H9 (cell line): ENCODE data around the gene KCNK10. TPM values are rescaled to one million over a fixed set of nuclear protein-coding genes. Genes with fewer than 3 reads are reported as not detected.

Source experiments
- DNase-seq: peaks from one replicate; pipeline ENCODE4 v3.0.0-alpha.2; 2017
- H2AFZ ChIP-seq: one replicate; pipeline ENCODE4 v1.6.1; 2013; ENCODE audit warnings: mild to moderate bottlenecking, low read length, control low read depth, moderate library complexity
- H2AK5ac ChIP-seq: 2 replicates; pipeline ENCODE4 v1.6.1; 2013; ENCODE audit warnings: low read length, control low read depth, mixed read lengths; ENCODE audit not compliant: insufficient read length
- H2BK120ac ChIP-seq: one replicate; pipeline ENCODE4 v1.6.1; 2013; ENCODE audit warnings: low read depth, mild to moderate bottlenecking, low read length, control low read depth, inconsistent platforms; ENCODE audit not compliant: poor library complexity, severe bottlenecking
- H2BK12ac ChIP-seq: 2 replicates; pipeline ENCODE4 v1.6.1; 2013; ENCODE audit warnings: low read length, control low read depth, mixed read lengths, low read depth; ENCODE audit not compliant: insufficient read length
- H2BK15ac ChIP-seq: 2 replicates; pipeline ENCODE4 v1.6.1; 2013; ENCODE audit warnings: low read depth, low read length, control low read depth
- H2BK20ac ChIP-seq: one replicate; pipeline ENCODE4 v1.6.1; 2013; ENCODE audit warnings: low read depth, mild to moderate bottlenecking, low read length, control low read depth, inconsistent platforms; ENCODE audit not compliant: poor library complexity, severe bottlenecking
- H2BK5ac ChIP-seq: 2 replicates; pipeline ENCODE4 v1.6.1; 2013; ENCODE audit warnings: low read length, control low read depth, mixed read lengths; ENCODE audit not compliant: insufficient read length
- H3K14ac ChIP-seq: 2 replicates; pipeline ENCODE4 v1.6.1; 2013; ENCODE audit warnings: low read length, control low read depth; ENCODE audit not compliant: insufficient read depth
- H3K18ac ChIP-seq: 2 replicates; pipeline ENCODE4 v1.6.1; 2013; ENCODE audit warnings: low read depth, mild to moderate bottlenecking, mixed read lengths, low read length, control low read depth; ENCODE audit not compliant: insufficient read length
- H3K23ac ChIP-seq: 2 replicates; pipeline ENCODE4 v1.6.1; 2013; ENCODE audit warnings: low read length, control low read depth, mixed read lengths, low read depth; ENCODE audit not compliant: insufficient read length
- H3K23me2 ChIP-seq: 2 replicates; pipeline ENCODE4 v1.6.1; 2013; ENCODE audit warnings: low read depth, mild to moderate bottlenecking, mixed read lengths, low read length, control low read depth; ENCODE audit not compliant: insufficient read length, poor library complexity, severe bottlenecking
- H3K27ac ChIP-seq: 2 replicates; pipeline ENCODE4 v1.5.1; 2013; ENCODE audit warnings: low read length, control low read depth, mixed read lengths, low read depth; ENCODE audit not compliant: insufficient read length
- H3K27me3 ChIP-seq: 2 replicates; pipeline ENCODE4 v1.6.1; 2013; ENCODE audit warnings: low read length, control low read depth, inconsistent platforms; ENCODE audit not compliant: insufficient read depth
- H3K4ac ChIP-seq: 2 replicates; pipeline ENCODE4 v1.6.1; 2013; ENCODE audit warnings: low read depth, mild to moderate bottlenecking, control low read depth, inconsistent platforms, low read length, moderate library complexity
- H3K4me1 ChIP-seq: 2 replicates; pipeline ENCODE4 v1.6.1; 2013; ENCODE audit warnings: low read length, control low read depth, inconsistent platforms; ENCODE audit not compliant: insufficient read depth
- H3K4me2 ChIP-seq: 2 replicates; pipeline ENCODE4 v1.6.1; 2013; ENCODE audit warnings: low read length, control low read depth, mixed read lengths; ENCODE audit not compliant: insufficient read length, insufficient read depth
- H3K56ac ChIP-seq: 2 replicates; pipeline ENCODE4 v1.6.1; 2013; ENCODE audit warnings: low read depth, mild to moderate bottlenecking, mixed read lengths, low read length, control low read depth; ENCODE audit not compliant: insufficient read length
- H3K79me1 ChIP-seq: 2 replicates; pipeline ENCODE4 v1.6.1; 2013; ENCODE audit warnings: low read depth, mild to moderate bottlenecking, moderate library complexity, low read length, control low read depth, inconsistent platforms; ENCODE audit not compliant: insufficient read depth, poor library complexity, severe bottlenecking
- H3K79me2 ChIP-seq: 2 replicates; pipeline ENCODE4 v1.6.1; 2013; ENCODE audit warnings: low read length, control low read depth, inconsistent platforms; ENCODE audit not compliant: insufficient read depth
- H3K9ac ChIP-seq: 2 replicates; pipeline ENCODE4 v1.6.1; 2013; ENCODE audit warnings: low read length, control low read depth, mixed read lengths; ENCODE audit not compliant: insufficient read length; ENCODE audit errors: extremely low read depth
- H3K9me3 ChIP-seq: one replicate; pipeline ENCODE4 v1.6.1; 2013; ENCODE audit warnings: low read depth, low read length, inconsistent platforms; ENCODE audit not compliant: control insufficient read depth
- H3T11ph ChIP-seq: one replicate; pipeline ENCODE4 v1.6.1; 2013; ENCODE audit warnings: mild to moderate bottlenecking, low read length, control low read depth, inconsistent platforms
- H4K20me1 ChIP-seq: one replicate; pipeline ENCODE4 v1.6.1; 2013; ENCODE audit not compliant: control insufficient read depth, insufficient read length, insufficient read depth
- H4K5ac ChIP-seq: 2 replicates; pipeline ENCODE4 v1.6.1; 2013; ENCODE audit warnings: low read depth, mild to moderate bottlenecking, mixed read lengths, low read length, control low read depth; ENCODE audit not compliant: insufficient read length
- H4K8ac ChIP-seq: replicated peaks from 2 replicates; pipeline ENCODE4 v1.6.1; 2013; ENCODE audit warnings: low read length, control low read depth, mixed read lengths, low read depth; ENCODE audit not compliant: insufficient read length
- H4K91ac ChIP-seq: 2 replicates; pipeline ENCODE4 v1.6.1; 2013; ENCODE audit warnings: low read depth, mild to moderate bottlenecking, moderate library complexity, mixed read lengths, low read length, control low read depth; ENCODE audit not compliant: insufficient read length
- H3K27ac Mint-ChIP-seq, 3 experiments: 2 replicates in 2 of 3; 3 replicates in 1 of 3; pipeline ENCODE4 v1.8.0; 2020 to 2021; ENCODE audit warnings: mixed read lengths in 3 of 3, mild to moderate bottlenecking in 1 of 3, moderate library complexity in 1 of 3
- H3K27me3 Mint-ChIP-seq: 2 replicates; pipeline ENCODE4 v1.8.0; 2021; ENCODE audit warnings: low read depth, mild to moderate bottlenecking, moderate library complexity, mixed read lengths
- H3K36me3 Mint-ChIP-seq, 3 experiments: 2 replicates in 2 of 3; 3 replicates in 1 of 3; pipeline ENCODE4 v1.8.0; 2020 to 2021; ENCODE audit warnings: low read depth in 3 of 3, mixed read lengths in 3 of 3; ENCODE audit not compliant: insufficient read depth in 1 of 3
- H3K4me1 Mint-ChIP-seq, 2 experiments: 2 replicates each; pipeline ENCODE4 v1.8.0; 2020; ENCODE audit warnings: mixed read lengths in 2 of 2
- H3K4me3 Mint-ChIP-seq, 2 experiments: 2 replicates in 1 of 2; 3 replicates in 1 of 2; pipeline ENCODE4 v1.8.0; 2020 to 2021; ENCODE audit warnings: mild to moderate bottlenecking in 2 of 2, mixed read lengths in 2 of 2, moderate library complexity in 1 of 2
- H3K9me3 Mint-ChIP-seq, 2 experiments: 2 replicates in 1 of 2; 3 replicates in 1 of 2; pipeline ENCODE4 v1.8.0; 2020; ENCODE audit warnings: mild to moderate bottlenecking in 2 of 2, mixed read lengths in 2 of 2, moderate library complexity in 1 of 2
- CTCF ChIP-seq: fragments of 200-600 bp; sonication (generic); conservative IDR thresholded peaks from 3 replicates; pipeline ENCODE4 v1.8.0; 2021; ENCODE audit warnings: antibody characterized with exemption, mild to moderate bottlenecking
- whole genome bisulfite sequencing: extraction: QIAGEN DNeasy Blood & Tissue Kit; methylation state at CpG from one replicate; pipeline ENCODE4 v1.1.7; 2013; ENCODE audit warnings: missing lambda C conversion rate, low lambda C conversion rate, mixed read lengths; ENCODE audit not compliant: insufficient read length; ENCODE audit errors: extremely low coverage; 5-methylcytosine and 5-hydroxymethylcytosine counted together
- total RNA-seq: library from RNA; stranded (reverse); gene quantifications from 2 replicates; pipeline ENCODE4 v1.2.1, GENCODE V29; 2021

KCNK10 gene
- total RNA-seq, 1 experiment from 2014 or later, result 0.33 TPM

GRCh38 chr14:88346048-88346639 is 23.1 kb upstream of the KCNK10 start:
- H3K27ac Mint-ChIP-seq, result no peak overlapping the region
- H2AFZ ChIP-seq, result no peak overlapping the region
- no CpG with 5 or more reads among the region's 5 CpGs for WGBS
- H3K9me3 ChIP-seq, result no peaks in the 10 kb centered on the region
- H3K23ac ChIP-seq, result no peak overlapping the region
- H3K14ac ChIP-seq, result no peak overlapping the region
- H2BK12ac ChIP-seq, result no peak overlapping the region
- no peak overlapping the region for H2BK120ac ChIP-seq
- H3K18ac ChIP-seq, result no peak overlapping the region
- H3K79me2 ChIP-seq, result no peaks in the 10 kb centered on the region
- H3K4me1 ChIP-seq, result no peaks in the 10 kb centered on the region
- H3K4ac ChIP-seq, result no peak overlapping the region
- no peak overlapping the region for H3K9ac ChIP-seq
- no peak overlapping the region for H3T11ph ChIP-seq
- H3K23me2 ChIP-seq, result no peaks in the 10 kb centered on the region
- no peaks in the 10 kb centered on the region for H3K27me3 ChIP-seq
- H3K27ac ChIP-seq, result no peak overlapping the region
- no peak overlapping the region for H2AK5ac ChIP-seq
- H3K27me3 Mint-ChIP-seq, result no peaks in the 10 kb centered on the region; the same call in 1 of the 2 replicates
- H2BK20ac ChIP-seq, result no peak overlapping the region
- H3K9me3 Mint-ChIP-seq, result no peaks in the 10 kb centered on the region
- H4K5ac ChIP-seq, result no peak overlapping the region
- H3K4me2 ChIP-seq, result no peak overlapping the region
- H3K4me1 Mint-ChIP-seq, result peaks cover 5 to 9% of the 10 kb centered on the region in 2 experiments
- H3K79me1 ChIP-seq, result no peaks in the 10 kb centered on the region
- H2BK15ac ChIP-seq, result no peak overlapping the region
- no peaks in the 10 kb centered on the region for H3K36me3 Mint-ChIP-seq
- no peak overlapping the region for H4K91ac ChIP-seq
- no peak overlapping the region for H3K56ac ChIP-seq
- no peak for TF ChIP-seq CTCF
- H4K8ac ChIP-seq, result no peak overlapping the region
- no peak for DNase-seq
- no peak overlapping the region for H2BK5ac ChIP-seq
- H4K20me1 ChIP-seq, result no peaks in the 10 kb centered on the region
- no peak overlapping the region for H3K4me3 Mint-ChIP-seq
